H1 (cell line): ENCODE measurements around the gene VEPH1. TPM values are rescaled to one million over a fixed set of nuclear protein-coding genes. Genes with fewer than 3 reads are reported as not detected.

ENCODE experiments used
- CTCF ChIA-PET: fragments of 300-600 bp; sonication (Branson Sonifier 250); formaldehyde crosslinking; loops from one replicate; lab custom pipeline; 2021; ENCODE audit not compliant: partially characterized antibody; lab: Charles Lee
- POLR2A ChIA-PET: fragments of 300-600 bp; sonication (Branson Sonifier 250); formaldehyde crosslinking; loops from one replicate; lab custom pipeline; 2021; ENCODE audit warnings: inconsistent platforms; ENCODE audit not compliant: partially characterized antibody; lab: Charles Lee
- DNase-seq, 2 experiments: peaks; one replicate each; pipeline versions ENCODE4 v3.0.0 to v3.0.0-alpha.2; 2010 to 2022; ENCODE audit warnings: low spot score in 2 of 2, low read depth in 1 of 2, mixed read lengths in 1 of 2
- FAIRE-seq: peaks from 2 replicates; lab custom pipeline; 2011; peaks lifted over from hg19 to GRCh38; lab: Jason Lieb, UNC
- H2AFZ ChIP-seq: 2 replicates; pipeline ENCODE4 v1.8.1; 2012; ENCODE audit warnings: low read length, inconsistent platforms
- H2AK5ac ChIP-seq: 2 replicates; pipeline ENCODE4 v1.6.1; 2013; ENCODE audit warnings: low read depth, low read length
- H2BK120ac ChIP-seq: replicated peaks from 2 replicates; pipeline ENCODE3; 2013; ENCODE audit warnings: low read depth, low read length, inconsistent platforms
- H2BK12ac ChIP-seq: 2 replicates; pipeline ENCODE4 v1.6.1; 2013; ENCODE audit warnings: low read depth, low read length
- H2BK15ac ChIP-seq: 2 replicates; pipeline ENCODE4 v1.6.1; 2013; ENCODE audit warnings: low read length
- H2BK20ac ChIP-seq: 2 replicates; pipeline ENCODE4 v1.6.1; 2013; ENCODE audit warnings: low read length
- H2BK5ac ChIP-seq: 2 replicates; pipeline ENCODE4 v1.6.1; 2013; ENCODE audit warnings: low read depth, low read length
- H3K14ac ChIP-seq: 2 replicates; pipeline ENCODE4 v1.6.1; 2013; ENCODE audit warnings: inconsistent platforms; ENCODE audit not compliant: insufficient read length
- H3K18ac ChIP-seq: 2 replicates; pipeline ENCODE4 v1.6.1; 2013; ENCODE audit warnings: low read length; ENCODE audit errors: extremely low read depth
- H3K23ac ChIP-seq: 2 replicates; pipeline ENCODE4 v1.6.1; 2013; ENCODE audit warnings: inconsistent platforms; ENCODE audit not compliant: insufficient read length
- H3K23me2 ChIP-seq: 2 replicates; pipeline ENCODE4 v1.6.1; 2013; ENCODE audit warnings: low read depth, low read length
- H3K27ac ChIP-seq: 2 replicates; pipeline ENCODE4 v1.6.1; 2011; ENCODE audit warnings: low read depth, low read length, inconsistent platforms
- H3K27me3 ChIP-seq, 4 experiments: replicated peaks in 1 of 4; 1 replicate in 1 of 4; 2 replicates in 3 of 4; pipeline versions ENCODE4 v1.6.1 to v1.8.1; 2011 to 2013; ENCODE audit warnings: low read length in 3 of 4, mild to moderate bottlenecking in 3 of 4, inconsistent platforms in 2 of 4, mixed read lengths in 2 of 4, moderate library complexity in 1 of 4; ENCODE audit not compliant: control insufficient read depth in 3 of 4, insufficient read depth in 3 of 4; ENCODE audit errors: extremely low read depth in 1 of 4
- H3K36me3 ChIP-seq, 4 experiments: 2 replicates each; pipeline versions ENCODE4 v1.6.1 to v1.8.1; 2011 to 2013; ENCODE audit warnings: mild to moderate bottlenecking in 4 of 4, low read length in 3 of 4, moderate library complexity in 2 of 4, control low read depth in 1 of 4, inconsistent platforms in 1 of 4; ENCODE audit not compliant: insufficient read depth in 4 of 4, control insufficient read depth in 2 of 4
- H3K4ac ChIP-seq: replicated peaks from 2 replicates; pipeline ENCODE3; 2013; ENCODE audit warnings: low read length, low read depth, mixed read lengths, inconsistent platforms; ENCODE audit not compliant: insufficient read length
- H3K4me1 ChIP-seq, 4 experiments: replicated peaks in 1 of 4; 1 replicate in 1 of 4; 2 replicates in 3 of 4; pipeline versions ENCODE4 v1.6.1 to v1.8.1; 2011 to 2013; ENCODE audit warnings: low read length in 3 of 4, inconsistent platforms in 2 of 4, mixed read lengths in 1 of 4; ENCODE audit not compliant: insufficient read depth in 4 of 4, control insufficient read depth in 3 of 4
- H3K4me2 ChIP-seq, 2 experiments: 2 replicates each; pipeline versions ENCODE4 v1.6.1 to v1.8.1; 2011 to 2013; ENCODE audit warnings: low read depth in 2 of 2, low read length in 2 of 2, control low read depth in 1 of 2, inconsistent platforms in 1 of 2, mild to moderate bottlenecking in 1 of 2; ENCODE audit not compliant: insufficient read depth in 1 of 2
- H3K4me3 ChIP-seq, 4 experiments: fragments of 200-600, 300-600 bp in 1 of 4; sonication (generic), shearing (Covaris generic), sonication (Bioruptor Twin) in 1 of 4; 2 replicates each; pipeline versions ENCODE4 v1.5.1 to v1.8.1; 2011 to 2016; ENCODE audit warnings: low read length in 4 of 4, low read depth in 3 of 4, control low read depth in 2 of 4, inconsistent platforms in 2 of 4, mild to moderate bottlenecking in 2 of 4, mixed read lengths in 1 of 4, moderate library complexity in 1 of 4; ENCODE audit not compliant: insufficient read depth in 2 of 4; ENCODE audit errors: extremely low read depth in 1 of 4
- H3K56ac ChIP-seq: replicated peaks from 2 replicates; pipeline ENCODE3; 2013; ENCODE audit warnings: low read depth, mild to moderate bottlenecking, mixed read lengths, low read length, inconsistent platforms; ENCODE audit not compliant: insufficient read length
- H3K79me1 ChIP-seq: 2 replicates; pipeline ENCODE4 v1.6.1; 2013; ENCODE audit warnings: low read depth, low read length, control low read depth
- H3K79me2 ChIP-seq, 2 experiments: 2 replicates each; pipeline versions ENCODE4 v1.6.1 to v1.8.1; 2012 to 2013; ENCODE audit warnings: low read length in 2 of 2, mild to moderate bottlenecking in 2 of 2, inconsistent platforms in 1 of 2; ENCODE audit not compliant: insufficient read depth in 2 of 2, control insufficient read depth in 1 of 2
- H3K9ac ChIP-seq, 4 experiments: replicated peaks in 1 of 4; 1 replicate in 1 of 4; 2 replicates in 3 of 4; pipeline versions ENCODE4 v1.6.1 to v1.8.1; 2011 to 2013; ENCODE audit warnings: low read depth in 3 of 4, low read length in 3 of 4, control low read depth in 2 of 4, mild to moderate bottlenecking in 2 of 4, moderate library complexity in 2 of 4, inconsistent platforms in 1 of 4; ENCODE audit errors: extremely low read depth in 1 of 4
- H3K9me3 ChIP-seq, 2 experiments: 2 replicates each; pipeline versions ENCODE4 v1.6.1 to v1.8.1; 2012 to 2013; ENCODE audit warnings: mild to moderate bottlenecking in 2 of 2, moderate library complexity in 2 of 2, control low read depth in 1 of 2, inconsistent platforms in 1 of 2, low read depth in 1 of 2, low read length in 1 of 2, mixed read lengths in 1 of 2; ENCODE audit not compliant: insufficient read depth in 2 of 2
- H4K20me1 ChIP-seq, 2 experiments: replicated peaks in 1 of 2; 2 replicates each; pipeline versions ENCODE3 to v1.8.1; 2011 to 2013; ENCODE audit warnings: inconsistent platforms in 2 of 2, low read length in 2 of 2, mild to moderate bottlenecking in 1 of 2; ENCODE audit not compliant: insufficient read depth in 2 of 2, control insufficient read depth in 1 of 2
- H4K5ac ChIP-seq: 2 replicates; pipeline ENCODE4 v1.6.1; 2013; ENCODE audit warnings: low read length, low read depth, mixed read lengths, inconsistent platforms; ENCODE audit not compliant: insufficient read length
- H4K8ac ChIP-seq: 2 replicates; pipeline ENCODE4 v1.8.0; 2013; ENCODE audit warnings: mild to moderate bottlenecking, moderate library complexity, low read length, inconsistent platforms; ENCODE audit not compliant: insufficient read depth; ENCODE audit errors: extremely low read depth
- H4K91ac ChIP-seq: replicated peaks from 2 replicates; pipeline ENCODE3; 2013; ENCODE audit warnings: low read length, mixed read lengths, inconsistent platforms; ENCODE audit not compliant: insufficient read length
- BCL11A ChIP-seq, 2 experiments: IDR thresholded peaks; one replicate each; pipeline ENCODE4 v1.6.1; 2011; ENCODE audit warnings: low read depth in 2 of 2, low read length in 2 of 2, mild to moderate bottlenecking in 2 of 2
- CEBPB ChIP-seq: IDR thresholded peaks from 2 replicates; pipeline ENCODE4 v1.6.1; 2012; ENCODE audit warnings: low read depth, low read length
- EGR1 ChIP-seq: IDR thresholded peaks from 2 replicates; pipeline ENCODE4 v1.6.1; 2011; ENCODE audit warnings: low read depth, low read length, borderline replicate concordance
- HDAC6 ChIP-seq: IDR thresholded peaks from one replicate; pipeline ENCODE4 v1.7.1; 2012; ENCODE audit warnings: low read depth, mild to moderate bottlenecking, inconsistent platforms, low read length, moderate library complexity
- MAFK ChIP-seq: IDR thresholded peaks from 2 replicates; pipeline ENCODE4 v1.6.1; 2012; ENCODE audit warnings: low read depth, mild to moderate bottlenecking, improper control_type of control experiment, low read length
- NRF1 ChIP-seq: IDR thresholded peaks from 2 replicates; pipeline ENCODE4 v1.6.1; 2011; ENCODE audit warnings: mild to moderate bottlenecking, low read depth, low read length, improper control_type of control experiment
- PHF8 ChIP-seq: fragments of 200-600 bp; sonication (generic); conservative IDR thresholded peaks from 2 replicates; pipeline ENCODE4 v1.7.1; 2012; ENCODE audit warnings: low read depth, mild to moderate bottlenecking, inconsistent platforms, low read length, moderate library complexity
- POLR2A ChIP-seq, 2 experiments: IDR thresholded peaks; 1 replicate in 1 of 2; 2 replicates in 1 of 2; pipeline ENCODE4 v1.6.1; 2011; ENCODE audit warnings: low read depth in 2 of 2, low read length in 2 of 2, mild to moderate bottlenecking in 2 of 2; ENCODE audit errors: control extremely low read depth in 1 of 2
- RXRA ChIP-seq: IDR thresholded peaks from 2 replicates; pipeline ENCODE4 v1.6.1; 2011; ENCODE audit warnings: low read depth, mild to moderate bottlenecking, low read length, moderate library complexity; ENCODE audit not compliant: insufficient read depth
- SAP30 ChIP-seq: fragments of 300-600 bp; sonication (generic); IDR thresholded peaks from 2 replicates; pipeline ENCODE4 v1.7.1; 2012; ENCODE audit warnings: low read length, moderate library complexity, mild to moderate bottlenecking, inconsistent platforms; ENCODE audit not compliant: insufficient read depth, insufficient replicate concordance
- SP1 ChIP-seq: IDR thresholded peaks from 2 replicates; pipeline ENCODE4 v1.6.1; 2011; ENCODE audit warnings: low read depth, low read length
- TAF7 ChIP-seq: optimal IDR thresholded peaks from 2 replicates; pipeline ENCODE3; 2011; ENCODE audit warnings: low read depth, mild to moderate bottlenecking, inconsistent platforms, low read length, moderate library complexity, borderline replicate concordance
- YY1 ChIP-seq: IDR thresholded peaks from 2 replicates; pipeline ENCODE4 v1.6.1; 2011; ENCODE audit warnings: low read depth, mild to moderate bottlenecking, low read length
- WGBS, 2 experiments: shearing (Covaris generic) in 1 of 2; methylation state at CpG; one replicate each; pipeline versions ENCODE4 v1.1.6 to v1.1.7; 2013 to 2015; ENCODE audit warnings: low lambda C conversion rate in 2 of 2, mixed read lengths in 2 of 2, inconsistent platforms in 1 of 2, low coverage in 1 of 2, missing lambda C conversion rate in 1 of 2; ENCODE audit not compliant: insufficient replicate concordance in 2 of 2, insufficient coverage in 1 of 2, insufficient read length in 1 of 2; ENCODE audit errors: extremely low coverage in 1 of 2, missing lambda C conversion rate in 1 of 2; 5-methylcytosine and 5-hydroxymethylcytosine counted together
- polyA plus RNA-seq, 7 experiments: library from polyadenylated mRNA; depleted of rRNA in 3 of 7; stranded (reverse) in 5 of 7; unstranded in 2 of 7; fragments of >200 nt in 5 of 7; fragments of 200-250 nt in 2 of 7; gene quantifications; 1 replicate in 5 of 7; 2 replicates in 1 of 7; 4 replicates in 1 of 7; pipeline versions ENCODE4 v1.2.1 to v1.2.3, GENCODE V29; 2011 to 2013; ENCODE audit warnings: missing spikeins in 2 of 7, mixed read lengths in 2 of 7
- total RNA-seq: library from RNA; stranded (reverse); fragmentation: NEBNext Ultra II Directional; extraction: Animal tissue kit (Norgen Biotek cat#: 25700); gene quantifications from 2 replicates; pipeline ENCODE4 v1.2.1, GENCODE V29; 2021
- TF ChIP-seq, protein P1 (sequence below): IDR thresholded peaks from 2 replicates; pipeline ENCODE4 v1.6.1; 2012; ENCODE audit warnings: inconsistent platforms
- TF ChIP-seq, protein P2 (sequence below): IDR thresholded peaks from 2 replicates; pipeline ENCODE4 v1.6.1; 2011; ENCODE audit warnings: low read depth, mild to moderate bottlenecking, low read length; ENCODE audit not compliant: insufficient read depth

Gene VEPH1
- total and polyA plus RNA-seq, 2 of the 8 experiments (the other 6 are each of a cell fraction or from before 2014, with no cell fraction given): 12.0 to 18.3 TPM

GRCh38 chr3:157257101-157257500, 246.1 kb downstream of the VEPH1 start:
- H3K36me3 ChIP-seq: no peaks in the 10 kb centered on the region
- H2BK15ac ChIP-seq: no peak overlapping the region
- TF ChIP-seq CEBPB: no peak
- TF ChIP-seq RXRA: no peak
- no peak for TF ChIP-seq PHF8
- TF ChIP-seq YY1: no peak
- TF ChIP-seq TAF7: no peak
- no peak for TF ChIP-seq EGR1
- TF ChIP-seq BCL11A (IDR thresholded peaks at IDR 0.05; ENCODE audit: low read depth in 2 of 2, low read length in 2 of 2): no peak
- no peak for TF ChIP-seq POLR2A (IDR thresholded peaks at IDR 0.05; ENCODE audit: control extremely low read depth in 1 of 2, low read depth in 2 of 2, low read length in 2 of 2)
- no peak for TF ChIP-seq HDAC6
- TF ChIP-seq MAFK: no peak
- no peak for TF ChIP-seq SAP30
- no peak for TF ChIP-seq NRF1
- TF ChIP-seq SP1: no peak
- TF ChIP-seq, protein P1, sequence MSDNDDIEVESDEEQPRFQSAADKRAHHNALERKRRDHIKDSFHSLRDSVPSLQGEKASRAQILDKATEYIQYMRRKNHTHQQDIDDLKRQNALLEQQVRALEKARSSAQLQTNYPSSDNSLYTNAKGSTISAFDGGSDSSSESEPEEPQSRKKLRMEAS: no peak
- TF ChIP-seq, protein P2, sequence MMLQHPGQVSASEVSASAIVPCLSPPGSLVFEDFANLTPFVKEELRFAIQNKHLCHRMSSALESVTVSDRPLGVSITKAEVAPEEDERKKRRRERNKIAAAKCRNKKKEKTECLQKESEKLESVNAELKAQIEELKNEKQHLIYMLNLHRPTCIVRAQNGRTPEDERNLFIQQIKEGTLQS: no peak
- H2BK120ac ChIP-seq: no peak overlapping the region
- H3K27ac ChIP-seq: no peak overlapping the region
- ChIA-PET CTCF (interaction anchor here (0.7 to 1.3 kb wide), 2 partner anchors 41 to 91 kb away, joined by 3 read pairs; no protein-coding TSS in a partner anchor), POLR2A (no interaction called here)
- no peak overlapping the region for H4K8ac ChIP-seq
- no peak overlapping the region for H3K56ac ChIP-seq
- no peak overlapping the region for H4K91ac ChIP-seq
- H3K4ac ChIP-seq: no peak overlapping the region
- no peak overlapping the region for H2BK5ac ChIP-seq
- no peaks in the 10 kb centered on the region for H3K79me2 ChIP-seq
- H2AK5ac ChIP-seq: no peak overlapping the region
- H2BK20ac ChIP-seq: no peak overlapping the region
- DNase-seq: no peak
- H3K9me3 ChIP-seq: no peaks in the 10 kb centered on the region
- no peaks in the 10 kb centered on the region for H3K79me1 ChIP-seq
- no peak overlapping the region for H4K5ac ChIP-seq
- H2AFZ ChIP-seq: no peak overlapping the region
- H3K4me2 ChIP-seq: no peak overlapping the region
- H3K14ac ChIP-seq: no peak overlapping the region
- H3K23ac ChIP-seq: no peak overlapping the region
- no peaks in the 10 kb centered on the region for H3K27me3 ChIP-seq
- H3K9ac ChIP-seq: no peak overlapping the region
- no peak overlapping the region; the same call in 1 of the 2 replicates for H3K18ac ChIP-seq
- H3K4me1 ChIP-seq: peaks cover 0 to 15% (median 2%) of the 10 kb centered on the region in 4 experiments; a peak in 5 of 7 replicates
- no peak for FAIRE-seq
- 0 out of 2 replicates have a peak, but pooled peaks cover 1% of the 10 kb centered on the region for H3K23me2 ChIP-seq
- no peak overlapping the region for H3K4me3 ChIP-seq
- H2BK12ac ChIP-seq: no peak overlapping the region
- WGBS, 2 experiments: 86% methylated on average over 5 of the region's 5 CpGs; no CpG with 5 or more reads in 1 of the 2 experiments
- no peaks in the 10 kb centered on the region for H4K20me1 ChIP-seq
